Cardiac muscle cell (in vitro differentiated cells and primary cell): ENCODE data around the gene FBXO47. TPM values are rescaled to one million over a fixed set of nuclear protein-coding genes. Genes with fewer than 3 reads are reported as not detected.

Source experiments
- DNase-seq, 2 donors: peaks; one replicate each; pipeline versions ENCODE4 v3.0.0 to v3.0.0-alpha.2; 2010 to 2017; ENCODE audit warnings: low read depth in 1 of 2, low spot score in 1 of 2
- H3K27ac ChIP-seq: fragments of 200-600 bp; sonication (generic); 2 replicates; pipeline ENCODE4 v1.5.1; 2016
- H3K27me3 ChIP-seq: fragments of 200-600 bp; sonication (generic); 2 replicates; pipeline ENCODE4 v1.6.0; 2016; ENCODE audit warnings: control low read depth
- H3K36me3 ChIP-seq: fragments of 200-600 bp; sonication (generic); 2 replicates; pipeline ENCODE4 v1.5.1; 2016; ENCODE audit warnings: control low read depth
- H3K4me1 ChIP-seq: fragments of 200-600 bp; sonication (generic); 2 replicates; pipeline ENCODE4 v1.8.1; 2017; ENCODE audit warnings: low read depth, mild to moderate bottlenecking, mixed run types
- H3K4me3 ChIP-seq: fragments of 200-600 bp; sonication (generic); 2 replicates; pipeline ENCODE4 v1.5.1; 2016; ENCODE audit warnings: mild to moderate bottlenecking
- H3K9me3 ChIP-seq: fragments of 200-600 bp; sonication (generic); 2 replicates; pipeline ENCODE4 v1.5.1; 2017; ENCODE audit warnings: low read depth, mild to moderate bottlenecking, control low read depth
- CTCF ChIP-seq: IDR thresholded peaks from 2 replicates; pipeline ENCODE4 v1.5.1; 2012; ENCODE audit warnings: low read depth, mild to moderate bottlenecking, low read length
- polyA plus RNA-seq: library from polyadenylated mRNA; unstranded; fragments of >200 nt; fragmentation: Nextera tagmentation; extraction: Ambion mirVana; gene quantifications from 2 replicates; pipeline ENCODE4 v1.2.1, GENCODE V29; 2016
- total RNA-seq: library from RNA; depleted of rRNA; stranded (reverse); fragments of >200 nt; gene quantifications from 2 replicates; pipeline ENCODE4 v1.2.3, GENCODE V29; 2016

Gene FBXO47
- total and polyA plus RNA-seq, 2 experiments from 2014 or later = not detected

- Histone ChIP-seq H3K27me3 (no peaks in the 10 kb centered on the region), H3K4me1 (no peaks in the 10 kb centered on the region), H3K36me3 (no peaks in the 10 kb centered on the region), H3K27ac (no peak overlapping the region), H3K4me3 (no peak overlapping the region), H3K9me3 (no peaks in the 10 kb centered on the region)
- TF ChIP-seq CTCF = no peak
- peak in 1 of 2 donors; percentile 90 for DNase-seq
These were observed 36.0 kb upstream of the FBXO47 start for GRCh38 chr17:39002991-39003715.

DNA sequence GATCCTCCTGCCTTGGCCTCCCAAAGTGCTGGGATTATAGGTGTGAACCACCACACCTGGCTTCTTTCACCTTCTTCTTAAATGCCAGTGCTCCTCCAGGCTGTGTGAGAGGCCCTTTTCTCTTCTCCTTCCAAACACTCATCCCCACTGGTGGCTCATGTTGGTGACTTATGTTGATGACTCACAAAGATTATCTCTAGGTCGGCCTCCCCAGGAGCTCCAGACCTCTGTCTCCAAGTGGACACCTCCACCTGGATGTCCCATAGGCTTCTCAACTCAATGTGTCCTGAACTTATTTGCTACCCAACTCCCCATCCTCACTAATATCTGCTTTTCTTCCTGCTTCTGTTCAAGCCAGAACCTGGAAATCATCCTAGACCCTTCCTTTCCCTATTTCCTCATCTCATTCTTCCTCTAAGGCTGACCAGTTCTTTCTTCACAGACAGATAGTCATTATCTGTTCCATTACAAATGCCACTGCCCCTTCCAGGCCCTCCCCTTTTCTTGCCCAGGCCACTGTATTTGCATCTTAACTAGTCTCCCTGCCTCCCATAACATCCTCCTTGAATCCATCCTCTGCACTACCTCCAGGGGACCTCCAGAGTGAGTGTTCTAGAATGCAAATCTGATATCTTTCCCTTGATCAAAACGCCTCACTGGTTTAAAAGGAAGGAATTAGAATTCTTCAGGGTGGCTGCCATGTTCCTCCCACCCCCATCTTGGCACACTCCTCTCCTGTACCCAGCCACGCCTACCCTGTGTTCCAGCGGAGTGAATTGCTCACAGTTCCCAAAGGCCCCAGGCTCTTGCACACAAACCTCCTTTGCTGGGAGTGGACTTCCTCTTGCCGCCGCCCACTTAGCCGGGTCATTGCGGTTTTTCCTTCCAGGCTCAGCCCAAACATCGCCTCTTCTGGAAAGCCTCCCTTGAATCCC is 34.8 kb upstream of the FBXO47 start:
- Histone ChIP-seq H3K36me3 (no peaks in the 10 kb centered on the region), H3K27me3 (no peaks in the 10 kb centered on the region), H3K4me1 (no peaks in the 10 kb centered on the region), H3K9me3 (no peaks in the 10 kb centered on the region), H3K27ac (no peak overlapping the region), H3K4me3 (no peak overlapping the region)
- no peak for TF ChIP-seq CTCF
- peak in 1 of 2 donors; percentile 96 for DNase-seq

DNA sequence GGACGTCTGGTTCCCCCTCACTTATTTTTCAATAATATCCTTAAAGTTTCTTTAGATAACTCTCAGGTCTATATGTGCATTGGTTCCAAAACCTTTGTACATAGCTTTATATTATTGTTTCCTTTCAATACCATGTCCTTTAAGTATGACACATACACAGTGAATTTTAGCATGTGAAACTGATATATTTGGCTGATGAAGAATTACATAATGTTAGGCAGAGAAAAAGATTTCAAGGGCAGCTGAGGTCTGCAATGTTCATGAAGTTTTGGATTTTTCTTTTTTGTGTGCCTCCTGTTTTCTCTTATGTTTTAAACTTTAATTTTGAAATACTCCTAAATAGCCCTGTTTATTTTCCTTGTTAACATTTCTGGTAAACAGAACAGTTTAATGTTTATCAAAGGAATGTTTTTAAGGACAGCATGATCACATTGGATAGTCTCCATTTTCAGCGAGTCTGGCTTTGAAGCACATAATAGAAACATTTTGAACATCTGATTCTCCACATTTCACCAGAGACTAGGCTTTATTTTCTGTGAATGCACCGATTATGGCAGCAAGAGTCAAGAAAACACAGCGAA is 32.9 kb upstream of the FBXO47 start:
- Histone ChIP-seq H3K4me3 (no peak overlapping the region), H3K27ac (no peak overlapping the region), H3K36me3 (no peaks in the 10 kb centered on the region), H3K4me1 (no peaks in the 10 kb centered on the region), H3K27me3 (no peaks in the 10 kb centered on the region), H3K9me3 (no peaks in the 10 kb centered on the region)
- TF ChIP-seq CTCF = no peak
- no peak for DNase-seq

DNA sequence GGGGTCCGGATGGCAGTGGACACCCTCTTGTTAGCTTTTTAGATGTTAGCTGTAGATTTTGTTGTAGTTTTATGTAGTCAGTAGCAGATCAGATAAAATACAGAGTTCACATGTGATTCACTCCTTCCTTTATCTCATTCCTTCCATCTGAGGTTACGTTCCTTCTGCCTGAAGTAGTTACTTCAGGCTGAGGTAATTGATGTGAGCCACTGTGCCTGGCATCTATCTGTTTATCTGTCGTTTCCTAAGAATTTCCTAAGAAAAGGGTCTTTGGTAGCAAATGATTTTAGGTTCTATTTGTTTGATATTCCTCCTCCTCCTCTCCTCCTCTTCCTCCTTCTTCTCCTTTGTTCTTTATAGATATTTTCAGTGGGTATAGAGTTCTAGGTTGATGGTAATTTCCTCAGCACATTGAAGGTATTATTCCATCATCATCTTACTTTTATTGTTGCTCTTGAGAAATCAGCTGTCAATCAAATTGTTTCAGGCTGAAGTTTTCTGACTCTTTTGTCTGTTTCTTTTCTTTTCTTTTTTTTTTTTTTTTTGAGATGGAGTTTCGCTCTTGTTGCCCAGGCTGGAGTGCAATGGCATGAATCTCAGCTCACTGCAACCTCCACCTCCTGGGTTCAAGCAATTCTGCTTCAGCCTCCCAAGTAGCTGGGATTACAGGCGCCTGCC is 29.6 kb upstream of the FBXO47 start:
- Histone ChIP-seq H3K27ac (no peak overlapping the region), H3K4me1 (peaks cover 4% of the 10 kb centered on the region), H3K36me3 (no peaks in the 10 kb centered on the region), H3K9me3 (no peaks in the 10 kb centered on the region), H3K27me3 (no peaks in the 10 kb centered on the region), H3K4me3 (no peak overlapping the region)
- no peak for DNase-seq
- no peak for TF ChIP-seq CTCF

GRCh38 chr17:38994026-38994425 is 26.8 kb upstream of the FBXO47 start:
- no peak for DNase-seq
- Histone ChIP-seq H3K4me1 (peaks cover 4% of the 10 kb centered on the region), H3K36me3 (no peaks in the 10 kb centered on the region), H3K27ac (no peak overlapping the region), H3K9me3 (no peaks in the 10 kb centered on the region), H3K4me3 (no peak overlapping the region), H3K27me3 (no peaks in the 10 kb centered on the region)
- TF ChIP-seq CTCF = no peak
